Right atrium auricular region (tissue), 2 donors: ENCODE results near the gene LSM14A. TPM values are rescaled to one million over a fixed set of nuclear protein-coding genes. Genes with fewer than 3 reads are reported as not detected.
"Not testable (repeated sequence)": the region's sequence is repeated elsewhere in the genome, so short reads cannot be mapped to it uniquely, and the experiment has no call there.

ENCODE experiments used
- DNase-seq: peaks from one replicate; pipeline ENCODE4 v3.0.0-alpha.2; 2019; ENCODE audit warnings: low spot score
- H3K27ac ChIP-seq, 2 donors: fragments of 200-600 bp; sonication (generic); 1 replicate in 1 of 2; 2 replicates in 1 of 2; pipeline ENCODE4 v1.5.1; 2016 to 2019
- H3K27me3 ChIP-seq, 2 donors: fragments of 200-600 bp; sonication (generic); one replicate each; pipeline versions ENCODE4 v1.5.1 to v1.6.0; 2017 to 2019
- H3K36me3 ChIP-seq: fragments of 200-600 bp; sonication (generic); one replicate; pipeline ENCODE4 v1.5.1; 2016
- H3K4me1 ChIP-seq, 2 donors: fragments of 200-600 bp; sonication (generic); one replicate each; pipeline versions ENCODE4 v1.5.1 to v1.6.0; 2017 to 2019
- H3K4me3 ChIP-seq, 2 donors: fragments of 200-600 bp; sonication (generic); 1 replicate in 1 of 2; 2 replicates in 1 of 2; pipeline ENCODE4 v1.5.1; 2017 to 2019; ENCODE audit warnings: mild to moderate bottlenecking in 1 of 2, moderate library complexity in 1 of 2
- H3K9me3 ChIP-seq, 2 donors: fragments of 200-600 bp; sonication (generic); one replicate each; pipeline ENCODE4 v1.5.1; 2019
- CTCF ChIP-seq, 2 donors: fragments of 200-600 bp; sonication (generic); IDR thresholded peaks; one replicate each; pipeline ENCODE4 v1.5.1; 2019; ENCODE audit warnings: antibody characterized with exemption in 2 of 2
- total RNA-seq, 2 donors: library from RNA; depleted of rRNA; stranded (reverse); fragments of >200 nt; gene quantifications; one replicate each; pipeline ENCODE4 v1.1.0, GENCODE V29; 2016

The LSM14A gene
- total RNA-seq, 2 donors from 2014 or later: 60.3 to 80.2 TPM

GRCh38 chr19:34171539-34171876 lies 796 bp upstream of the LSM14A start:
- Histone ChIP-seq H3K4me3 (peak overlapping the region; percentile 94 to 99), H3K27ac (peak overlapping the region; percentile 99 to 100), H3K27me3 (no peaks in the 10 kb centered on the region), H3K36me3 (no peaks in the 10 kb centered on the region), H3K9me3 (no peaks in the 10 kb centered on the region), H3K4me1 (peaks cover 0 to 42% of the 10 kb centered on the region in 2 donors)
- TF ChIP-seq CTCF (IDR thresholded peaks at IDR 0.05): no peak
- no peak for DNase-seq

- Histone ChIP-seq H3K4me3 (peak overlapping the region; percentile 94 to 99), H3K9me3 (no peaks in the 10 kb centered on the region), H3K27ac (peak overlapping the region; percentile 99 to 100), H3K36me3 (no peaks in the 10 kb centered on the region), H3K4me1 (peaks cover 0 to 54% of the 10 kb centered on the region in 2 donors), H3K27me3 (no peaks in the 10 kb centered on the region)
- no peak for TF ChIP-seq CTCF (IDR thresholded peaks at IDR 0.05)
- no peak for DNase-seq
Measured at GRCh38 chr19:34172661-34173192, 423 bp downstream of the LSM14A start.

GRCh38 chr19:34173193-34173956 lies 1.1 kb downstream of the LSM14A start:
- Histone ChIP-seq H3K36me3 (no peaks in the 10 kb centered on the region), H3K27ac (peak overlapping the region; percentile 99 to 100), H3K4me1 (peaks cover 0 to 60% of the 10 kb centered on the region in 2 donors), H3K27me3 (no peaks in the 10 kb centered on the region), H3K4me3 (peak overlapping the region; percentile 94 to 99), H3K9me3 (no peaks in the 10 kb centered on the region)
- DNase-seq: no peak
- no peak for TF ChIP-seq CTCF (IDR thresholded peaks at IDR 0.05)

GRCh38 chr19:34175173-34175572 lies 2.9 kb downstream of the LSM14A start:
- H3K4me3 ChIP-seq, DNase-seq, H3K27me3 ChIP-seq, H3K36me3 ChIP-seq, H3K27ac ChIP-seq, H3K9me3 ChIP-seq: not testable (repeated sequence)
- H3K4me1 ChIP-seq: peaks cover 0 to 78% of the 10 kb centered on the region in 2 donors

GRCh38 chr19:34176581-34176980 lies 4.3 kb downstream of the LSM14A start:
- no peak overlapping the region for H3K27ac ChIP-seq
- no peak for TF ChIP-seq CTCF (IDR thresholded peaks at IDR 0.05)
- H3K4me1 ChIP-seq: peaks cover 0 to 87% of the 10 kb centered on the region in 2 donors

GRCh38 chr19:34178274-34178610 lies 5.9 kb downstream of the LSM14A start:
- no peak overlapping the region for H3K27ac ChIP-seq
- H3K36me3 ChIP-seq: no peaks in the 10 kb centered on the region
- no peak for TF ChIP-seq CTCF (IDR thresholded peaks at IDR 0.05)
- no peak for DNase-seq
- no peaks in the 10 kb centered on the region for H3K27me3 ChIP-seq
- H3K9me3 ChIP-seq: no peaks in the 10 kb centered on the region
- H3K4me3 ChIP-seq: no peak overlapping the region
- peaks cover 0 to 92% of the 10 kb centered on the region in 2 donors for H3K4me1 ChIP-seq

More at GRCh38 chr19:34176581-34176980, 4.3 kb downstream of the LSM14A start:
- Histone ChIP-seq H3K9me3 (no peaks in the 10 kb centered on the region), H3K27me3 (no peaks in the 10 kb centered on the region), H3K36me3 (no peaks in the 10 kb centered on the region), H3K4me3 (no peak overlapping the region)
- no peak for DNase-seq
